ENCODE measurements around the gene PCK1. TPM values are rescaled to one million over a fixed set of nuclear protein-coding genes. Genes with fewer than 3 reads are reported as not detected.

PCK1 gene
- total and polyA plus RNA-seq, 4 donors = 8.9 to 532 (median 314) TPM

- no peaks in the 10 kb centered on the region for H3K36me3 ChIP-seq (ENCODE audit: control insufficient read depth in 4 of 4, insufficient read depth in 3 of 4, low read depth in 1 of 4, low read length in 3 of 4)
- peak overlapping the region; percentile 77 to 95 for H3K27ac ChIP-seq (ENCODE audit: low read depth in 1 of 2, low read length in 2 of 2)
- no peak for DNase-seq (ENCODE audit: low spot score)
These were observed 13.8 kb upstream of the PCK1 start for GRCh38 chr20:57546956-57547649.

More at GRCh38 chr20:57546956-57547649, 13.8 kb upstream of the PCK1 start:
- no peak overlapping the region for H3K9ac ChIP-seq (ENCODE audit: low read depth in 1 of 2, low read length in 2 of 2)
- no peaks in the 10 kb centered on the region for H3K9me3 ChIP-seq (ENCODE audit: control insufficient read depth in 4 of 4, low read length in 3 of 4)
- peak in 1 of 2 donors; percentile 58 for TF ChIP-seq HNF4A (conservative IDR thresholded peaks at IDR 0.05)
- TF ChIP-seq TAF1 (conservative IDR thresholded peaks at IDR 0.05) = no peak
- no peak for TF ChIP-seq EGR1 (IDR thresholded peaks at IDR 0.05; ENCODE audit: low read depth in 2 of 2)
- TF ChIP-seq SP1 (IDR thresholded peaks at IDR 0.05) = no peak
- no peak for TF ChIP-seq RAD21 (IDR thresholded peaks at IDR 0.05)
- no peak for TF ChIP-seq HNF4G (IDR thresholded peaks at IDR 0.05)
- TF ChIP-seq RXRA (IDR thresholded peaks at IDR 0.05) = peak in 1 of 2 donors; percentile 74
- no peak for TF ChIP-seq FOXA1 (IDR thresholded peaks at IDR 0.05)
- TF ChIP-seq NR2F2 (IDR thresholded peaks at IDR 0.05) = no peak
- TF ChIP-seq MAX (IDR thresholded peaks at IDR 0.05) = no peak
- TF ChIP-seq ZBTB33 (IDR thresholded peaks at IDR 0.05) = no peak
- TF ChIP-seq REST (IDR thresholded peaks at IDR 0.05) = no peak
- TF ChIP-seq CTCF (IDR thresholded peaks at IDR 0.05; ENCODE audit: low read depth, low read length, missing input control) = no peak
- no peak for TF ChIP-seq FOXA2 (IDR thresholded peaks at IDR 0.05)
- TF ChIP-seq JUND (IDR thresholded peaks at IDR 0.05) = peak in 1 of 2 donors; percentile 88
- TF ChIP-seq GABPA (IDR thresholded peaks at IDR 0.05 in 1 of 2, conservative IDR thresholded peaks at IDR 0.05 in 1 of 2) = no peak
- TF ChIP-seq YY1 (IDR thresholded peaks at IDR 0.05) = no peak
- TF ChIP-seq, protein P1, sequence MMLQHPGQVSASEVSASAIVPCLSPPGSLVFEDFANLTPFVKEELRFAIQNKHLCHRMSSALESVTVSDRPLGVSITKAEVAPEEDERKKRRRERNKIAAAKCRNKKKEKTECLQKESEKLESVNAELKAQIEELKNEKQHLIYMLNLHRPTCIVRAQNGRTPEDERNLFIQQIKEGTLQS (IDR thresholded peaks at IDR 0.05) = no peak
- WGBS = 46% methylated on average over 8 of the region's 8 CpGs
- peak overlapping the region in 2 of 3 donors; percentile 9 to 51 for H3K4me3 ChIP-seq (ENCODE audit: low read depth in 1 of 3, low read length in 3 of 3)
- no peaks in the 10 kb centered on the region for H3K27me3 ChIP-seq (ENCODE audit: control insufficient read depth in 4 of 4, insufficient read depth in 4 of 4, low read length in 3 of 4)
- peaks cover 3 to 54% (median 20%) of the 10 kb centered on the region in 4 donors for H3K4me1 ChIP-seq (ENCODE audit: control insufficient read depth in 4 of 4, insufficient read depth in 4 of 4, low read length in 3 of 4)
